Measurements from ENCODE around the gene GINS1.

GINS1 gene

DNA sequence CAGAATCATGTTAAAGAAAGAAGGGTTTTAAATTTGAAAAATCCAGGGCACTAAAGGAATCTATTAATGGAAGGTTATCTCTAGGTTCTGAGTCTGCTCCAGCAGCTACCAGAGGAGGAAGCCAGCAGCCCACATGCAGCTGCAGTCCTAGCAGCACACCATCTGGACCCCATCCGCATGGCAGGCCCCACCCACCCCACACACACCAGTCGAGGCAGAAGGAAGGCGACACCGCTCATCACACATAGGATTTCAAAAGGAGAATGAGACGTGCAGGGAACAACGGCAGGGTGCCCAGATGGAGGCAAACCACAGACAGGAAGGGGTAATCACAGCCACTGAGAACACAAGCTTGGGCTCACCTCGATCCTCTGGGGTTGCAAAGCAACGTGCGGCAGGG lies 78.9 kb downstream of the GINS1 start:
- Histone ChIP-seq H3K4me3 (ENCODE audit: low read depth, low read length) (no peak overlapping the region), H3K4ac (ENCODE audit: low read depth, low read length) (no peak overlapping the region), H2AK5ac (ENCODE audit: low read length) (no peak overlapping the region), H2AFZ (ENCODE audit: insufficient read depth, low read length, poor library complexity) (no peak overlapping the region), H3K27me3 (ENCODE audit: insufficient read depth, low read length) (no peaks in the 10 kb centered on the region), H3K23ac (ENCODE audit: low read length) (no peak overlapping the region), H2BK12ac (ENCODE audit: low read length) (no peak overlapping the region), H3K9me3 (ENCODE audit: insufficient read depth, low read depth, low read length) (peaks cover 2% of the 10 kb centered on the region), H4K8ac (ENCODE audit: low read depth, low read length) (no peak overlapping the region), H3K18ac (ENCODE audit: low read length) (no peak overlapping the region), H3K79me2 (ENCODE audit: control insufficient read depth, insufficient read depth, low read length, poor library complexity) (no peaks in the 10 kb centered on the region), H3K79me1 (ENCODE audit: low read length) (no peaks in the 10 kb centered on the region), H4K91ac (ENCODE audit: low read depth, low read length) (no peak overlapping the region), H2BK120ac (ENCODE audit: insufficient read depth, low read length, poor library complexity) (no peak overlapping the region), H3K36me3 (ENCODE audit: control insufficient read depth in 1 of 2, insufficient read depth in 2 of 2, low read length in 2 of 2) (peaks cover 53 to 59% of the 10 kb centered on the region in 2 experiments), H3K27ac (ENCODE audit: low read depth, low read length) (no peak overlapping the region), H3K4me2 (ENCODE audit: low read length) (no peak overlapping the region), H2BK5ac (ENCODE audit: low read depth, low read length, poor library complexity) (no peak overlapping the region), H4K12ac (ENCODE audit: low read depth, low read length) (no peak overlapping the region), H3K14ac (ENCODE audit: low read length) (no peak overlapping the region), H3K9ac (ENCODE audit: low read length) (no peak overlapping the region), H3K4me1 (ENCODE audit: control insufficient read depth in 1 of 2, insufficient read depth in 2 of 2, low read length in 2 of 2) (peaks cover 0 to 4% of the 10 kb centered on the region in 2 experiments)
- no peak for DNase-seq
- WGBS (ENCODE audit: extremely low coverage, insufficient coverage, insufficient read length) = no CpG with 5 or more reads among the region's 9 CpGs

DNA sequence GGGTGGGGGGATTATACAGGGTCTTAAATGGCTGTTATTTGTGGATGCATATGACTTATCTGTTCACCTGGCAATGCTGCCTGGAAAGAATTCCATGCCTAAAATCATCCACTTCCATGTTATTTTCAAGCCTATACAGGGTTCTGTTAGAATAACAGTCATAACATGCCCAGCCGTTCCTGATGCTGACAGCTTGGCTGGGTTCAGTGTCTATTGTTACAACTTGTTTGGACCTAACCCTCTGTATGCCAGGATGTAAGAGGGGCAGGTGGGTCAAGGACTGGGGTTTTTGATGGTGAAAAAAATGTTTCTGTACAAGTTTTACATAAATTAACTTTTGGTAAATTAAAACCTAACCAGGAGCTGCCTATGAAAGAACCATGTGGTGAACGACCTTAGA lies 79.8 kb downstream of the GINS1 start:
- Histone ChIP-seq H3K18ac (ENCODE audit: low read length) (no peak overlapping the region), H3K4me1 (ENCODE audit: control insufficient read depth in 1 of 2, insufficient read depth in 2 of 2, low read length in 2 of 2) (peaks cover 0 to 7% of the 10 kb centered on the region in 2 experiments), H2AFZ (ENCODE audit: insufficient read depth, low read length, poor library complexity) (no peak overlapping the region), H3K27ac (ENCODE audit: low read depth, low read length) (no peak overlapping the region), H2BK5ac (ENCODE audit: low read depth, low read length, poor library complexity) (no peak overlapping the region), H3K27me3 (ENCODE audit: insufficient read depth, low read length) (no peaks in the 10 kb centered on the region), H4K91ac (ENCODE audit: low read depth, low read length) (no peak overlapping the region), H3K23ac (ENCODE audit: low read length) (no peak overlapping the region), H3K4me2 (ENCODE audit: low read length) (no peak overlapping the region), H4K8ac (ENCODE audit: low read depth, low read length) (no peak overlapping the region), H3K9ac (ENCODE audit: low read length) (no peak overlapping the region), H3K14ac (ENCODE audit: low read length) (no peak overlapping the region), H2BK120ac (ENCODE audit: insufficient read depth, low read length, poor library complexity) (no peak overlapping the region), H2BK12ac (ENCODE audit: low read length) (no peak overlapping the region), H3K79me2 (ENCODE audit: control insufficient read depth, insufficient read depth, low read length, poor library complexity) (no peaks in the 10 kb centered on the region), H3K36me3 (ENCODE audit: control insufficient read depth in 1 of 2, insufficient read depth in 2 of 2, low read length in 2 of 2) (peaks cover 46 to 52% of the 10 kb centered on the region in 2 experiments), H3K9me3 (ENCODE audit: insufficient read depth, low read depth, low read length) (peaks cover 2% of the 10 kb centered on the region), H3K4me3 (ENCODE audit: low read depth, low read length) (no peak overlapping the region), H4K12ac (ENCODE audit: low read depth, low read length) (no peak overlapping the region), H3K79me1 (ENCODE audit: low read length) (no peaks in the 10 kb centered on the region), H3K4ac (ENCODE audit: low read depth, low read length) (no peak overlapping the region), H2AK5ac (ENCODE audit: low read length) (no peak overlapping the region)
- WGBS (ENCODE audit: extremely low coverage, insufficient coverage, insufficient read length) = no CpG with 5 or more reads among the region's 2 CpGs
- DNase-seq = no peak

DNA sequence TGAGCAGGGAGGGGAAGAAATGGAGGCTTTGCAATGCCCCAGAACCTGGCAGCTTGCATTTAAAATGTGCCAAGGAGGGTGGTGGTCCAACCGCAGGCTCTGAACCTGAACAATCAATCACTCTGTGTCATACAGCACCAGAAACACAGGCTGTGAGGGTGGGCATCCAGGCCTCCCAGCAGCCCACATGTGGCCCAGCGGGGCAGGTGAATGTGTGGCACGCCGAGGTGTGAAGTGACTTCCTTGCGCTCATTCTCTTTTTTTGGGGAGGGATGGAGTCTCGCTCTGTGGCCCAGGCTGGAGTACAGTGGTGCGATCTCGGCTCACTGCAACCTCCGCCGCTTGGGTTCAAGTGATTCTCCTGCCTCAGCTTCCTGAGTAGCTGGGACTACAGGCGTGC lies 80.5 kb downstream of the GINS1 start:
- Histone ChIP-seq H3K18ac (ENCODE audit: low read length) (no peak overlapping the region), H4K91ac (ENCODE audit: low read depth, low read length) (no peak overlapping the region), H3K4me3 (ENCODE audit: low read depth, low read length) (no peak overlapping the region), H2AFZ (ENCODE audit: insufficient read depth, low read length, poor library complexity) (no peak overlapping the region), H2BK5ac (ENCODE audit: low read depth, low read length, poor library complexity) (no peak overlapping the region), H3K27me3 (ENCODE audit: insufficient read depth, low read length) (no peaks in the 10 kb centered on the region), H3K36me3 (ENCODE audit: control insufficient read depth in 1 of 2, insufficient read depth in 2 of 2, low read length in 2 of 2) (peaks cover 46 to 52% of the 10 kb centered on the region in 2 experiments), H4K12ac (ENCODE audit: low read depth, low read length) (no peak overlapping the region), H4K8ac (ENCODE audit: low read depth, low read length) (no peak overlapping the region), H3K27ac (ENCODE audit: low read depth, low read length) (no peak overlapping the region), H3K9ac (ENCODE audit: low read length) (no peak overlapping the region), H3K9me3 (ENCODE audit: insufficient read depth, low read depth, low read length) (peaks cover 2% of the 10 kb centered on the region), H3K23ac (ENCODE audit: low read length) (no peak overlapping the region), H2BK120ac (ENCODE audit: insufficient read depth, low read length, poor library complexity) (no peak overlapping the region), H3K79me2 (ENCODE audit: control insufficient read depth, insufficient read depth, low read length, poor library complexity) (no peaks in the 10 kb centered on the region), H3K4ac (ENCODE audit: low read depth, low read length) (no peak overlapping the region), H2AK5ac (ENCODE audit: low read length) (no peak overlapping the region), H3K14ac (ENCODE audit: low read length) (no peak overlapping the region), H2BK12ac (ENCODE audit: low read length) (no peak overlapping the region), H3K4me2 (ENCODE audit: low read length) (no peak overlapping the region), H3K4me1 (ENCODE audit: control insufficient read depth in 1 of 2, insufficient read depth in 2 of 2, low read length in 2 of 2) (peaks cover 0 to 7% of the 10 kb centered on the region in 2 experiments), H3K79me1 (ENCODE audit: low read length) (no peaks in the 10 kb centered on the region)
- no peak for DNase-seq
- no CpG with 5 or more reads among the region's 11 CpGs for WGBS (ENCODE audit: extremely low coverage, insufficient coverage, insufficient read length)

DNA sequence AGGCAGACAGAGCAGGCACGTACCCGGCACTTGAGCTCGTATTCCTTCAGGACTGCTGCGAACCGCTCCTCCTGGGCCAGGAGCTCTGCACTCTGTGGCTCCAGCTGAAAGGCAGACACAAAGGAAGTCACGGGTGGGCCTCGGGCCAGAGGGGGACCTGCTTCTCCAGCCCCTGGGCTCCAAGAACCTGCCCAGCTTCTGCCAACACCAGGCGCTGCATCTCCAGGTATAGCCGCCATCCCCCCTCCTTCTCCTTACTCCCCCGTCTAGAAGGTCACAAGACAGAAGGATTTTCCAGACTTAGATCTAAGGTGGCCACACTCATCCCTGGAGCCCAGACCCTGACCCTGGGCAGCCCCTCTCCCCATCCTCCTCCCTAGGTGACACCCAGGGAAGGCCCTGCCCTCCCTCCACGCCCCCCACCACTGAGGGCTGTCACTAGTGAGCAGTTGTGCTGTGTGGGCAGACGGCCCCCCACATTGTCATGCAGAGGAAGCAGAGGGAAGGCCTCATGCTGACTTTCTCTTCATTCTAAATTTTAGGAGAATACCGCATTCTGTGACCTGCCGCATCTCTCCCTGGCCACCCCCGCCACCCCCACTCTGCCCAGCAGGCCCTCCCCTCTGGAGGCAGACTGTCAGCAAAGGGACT lies 81.9 kb downstream of the GINS1 start:
- no peak overlapping the region for H4K12ac ChIP-seq (ENCODE audit: low read depth, low read length)
- no peak overlapping the region for H4K8ac ChIP-seq (ENCODE audit: low read depth, low read length)
- no peak overlapping the region for H2AFZ ChIP-seq (ENCODE audit: insufficient read depth, low read length, poor library complexity)
- no peak overlapping the region for H3K9ac ChIP-seq (ENCODE audit: low read length)
- no peak overlapping the region for H3K4me3 ChIP-seq (ENCODE audit: low read depth, low read length)
- H2AK5ac ChIP-seq (ENCODE audit: low read length) = no peak overlapping the region
- H2BK12ac ChIP-seq (ENCODE audit: low read length) = no peak overlapping the region
- no peak overlapping the region for H3K27ac ChIP-seq (ENCODE audit: low read depth, low read length)
- DNase-seq = no peak
- no peak overlapping the region for H2BK120ac ChIP-seq (ENCODE audit: insufficient read depth, low read length, poor library complexity)
- peaks cover 2% of the 10 kb centered on the region for H3K9me3 ChIP-seq (ENCODE audit: insufficient read depth, low read depth, low read length)
- no peak overlapping the region for H4K91ac ChIP-seq (ENCODE audit: low read depth, low read length)
- H3K23ac ChIP-seq (ENCODE audit: low read length) = no peak overlapping the region
- no peaks in the 10 kb centered on the region for H3K79me1 ChIP-seq (ENCODE audit: low read length)
- peaks cover 45 to 46% of the 10 kb centered on the region in 2 experiments for H3K36me3 ChIP-seq (ENCODE audit: control insufficient read depth in 1 of 2, insufficient read depth in 2 of 2, low read length in 2 of 2)
- no peak overlapping the region for H2BK5ac ChIP-seq (ENCODE audit: low read depth, low read length, poor library complexity)
- peaks cover 0 to 7% of the 10 kb centered on the region in 2 experiments for H3K4me1 ChIP-seq (ENCODE audit: control insufficient read depth in 1 of 2, insufficient read depth in 2 of 2, low read length in 2 of 2)
- no CpG with 5 or more reads among the region's 15 CpGs for WGBS (ENCODE audit: extremely low coverage, insufficient coverage, insufficient read length)
- no peaks in the 10 kb centered on the region for H3K79me2 ChIP-seq (ENCODE audit: control insufficient read depth, insufficient read depth, low read length, poor library complexity)
- no peak overlapping the region for H3K14ac ChIP-seq (ENCODE audit: low read length)
- H3K4ac ChIP-seq (ENCODE audit: low read depth, low read length) = no peak overlapping the region
- no peak overlapping the region for H3K18ac ChIP-seq (ENCODE audit: low read length)
- H3K4me2 ChIP-seq (ENCODE audit: low read length) = no peak overlapping the region
- H3K27me3 ChIP-seq (ENCODE audit: insufficient read depth, low read length) = no peaks in the 10 kb centered on the region
